HG03520 (cell line): Measurements from ENCODE around the gene WNT4.

Source experiments
- ATAC-seq: cut with Tn5 transposase; IDR thresholded peaks from one replicate; pipeline ENCODE4 v1.9.1; 2021; ENCODE audit warnings: mild to moderate bottlenecking, moderate library complexity; ENCODE audit not compliant: unreplicated experiment

Gene WNT4

GRCh38 chr1:22132517-22133235 is 10.2 kb downstream of the WNT4 start:
- no peak for ATAC-seq

GRCh38 chr1:22131875-22132486 is 10.9 kb downstream of the WNT4 start:
- ATAC-seq, result no peak

GRCh38 chr1:22131062-22131461 is 11.8 kb downstream of the WNT4 start:
- no peak for ATAC-seq

- no peak for ATAC-seq
Measured at GRCh38 chr1:22129501-22130117, 13.3 kb downstream of the WNT4 start.

- ATAC-seq, result no peak
Measured at GRCh38 chr1:22128392-22128791, 14.5 kb downstream of the WNT4 start.

- no peak for ATAC-seq
Measured at GRCh38 chr1:22127731-22128130, 15.2 kb downstream of the WNT4 start.

GRCh38 chr1:22127248-22127647 is 15.6 kb downstream of the WNT4 start:
- ATAC-seq, result no peak

- no peak for ATAC-seq
Measured at GRCh38 chr1:22126531-22126930, 16.4 kb downstream of the WNT4 start.

GRCh38 chr1:22124592-22125229 is 18.2 kb downstream of the WNT4 start:
- ATAC-seq, result no peak

GRCh38 chr1:22123901-22124404 is 18.9 kb downstream of the WNT4 start:
- ATAC-seq, result no peak

GRCh38 chr1:22123071-22123390 is 19.9 kb downstream of the WNT4 start:
- no peak for ATAC-seq

GRCh38 chr1:22122273-22123070 is 20.4 kb downstream of the WNT4 start:
- ATAC-seq, result no peak

GRCh38 chr1:22121421-22121911 is 21.4 kb downstream of the WNT4 start:
- no peak for ATAC-seq

- no peak for ATAC-seq
Measured at GRCh38 chr1:22120469-22120790, 22.5 kb downstream of the WNT4 start.

GRCh38 chr1:22119626-22120468 is 23.1 kb downstream of the WNT4 start:
- no peak for ATAC-seq

- no peak for ATAC-seq
Measured at GRCh38 chr1:22118291-22118992, 24.5 kb downstream of the WNT4 start.

GRCh38 chr1:22117851-22118250 is 25.0 kb downstream of the WNT4 start:
- no peak for ATAC-seq

- no peak for ATAC-seq
Measured at GRCh38 chr1:22117238-22117637, 25.7 kb downstream of the WNT4 start.

GRCh38 chr1:22115286-22115685 is 27.6 kb downstream of the WNT4 start:
- no peak for ATAC-seq
